Skin of body (tissue), 2 donors: Measurements from ENCODE around the gene FGD3. TPM values are rescaled to one million over a fixed set of nuclear protein-coding genes. Genes with fewer than 3 reads are reported as not detected.

Experiments used
- DNase-seq: peaks from one replicate; lab custom pipeline; 2025; lab: John Stamatoyannopoulos, UW
- total RNA-seq: library from RNA; depleted of rRNA; stranded (reverse); fragments of >200 nt; gene quantifications from one replicate; pipeline ENCODE4 v1.2.3, GENCODE V29; 2014

FGD3 gene
- total RNA-seq, 1 donor from 2014 or later = 5.9 TPM

GRCh38 chr9:92954886-92955285 is 7.6 kb downstream of the FGD3 start:
- DNase-seq = no peak

GRCh38 chr9:92960561-92961290 is 13.4 kb downstream of the FGD3 start:
- no peak for DNase-seq

GRCh38 chr9:92961627-92962302 is 14.4 kb downstream of the FGD3 start:
- no peak for DNase-seq

- DNase-seq = no peak
These were observed 15.0 kb downstream of the FGD3 start for GRCh38 chr9:92962303-92962649.

- no peak for DNase-seq
These were observed 15.5 kb downstream of the FGD3 start for GRCh38 chr9:92962846-92963245.

- no peak for DNase-seq
These were observed 16.7 kb downstream of the FGD3 start for GRCh38 chr9:92963831-92964606.

- no peak for DNase-seq
These were observed 17.3 kb downstream of the FGD3 start for GRCh38 chr9:92964607-92965060.

- no peak for DNase-seq
These were observed 17.9 kb downstream of the FGD3 start for GRCh38 chr9:92965061-92965758.

GRCh38 chr9:92965759-92966517 is 18.6 kb downstream of the FGD3 start:
- DNase-seq = no peak

GRCh38 chr9:92966518-92966800 is 19.1 kb downstream of the FGD3 start:
- no peak for DNase-seq

GRCh38 chr9:92968081-92968480 is 20.8 kb downstream of the FGD3 start:
- DNase-seq = no peak

GRCh38 chr9:92969516-92970466 is 22.5 kb downstream of the FGD3 start:
- DNase-seq = no peak

- no peak for DNase-seq
These were observed 23.2 kb downstream of the FGD3 start for GRCh38 chr9:92970467-92970923.

GRCh38 chr9:92971121-92971520 is 23.8 kb downstream of the FGD3 start:
- no peak for DNase-seq

- DNase-seq = no peak
These were observed 24.5 kb downstream of the FGD3 start for GRCh38 chr9:92971776-92972175.

- no peak for DNase-seq
These were observed 26.4 kb downstream of the FGD3 start for GRCh38 chr9:92973700-92974099.

GRCh38 chr9:92974161-92974661 is 26.9 kb downstream of the FGD3 start:
- no peak for DNase-seq

GRCh38 chr9:92974761-92975755 is 27.7 kb downstream of the FGD3 start:
- no peak for DNase-seq
